K562 (cell line): Measurements from ENCODE around the gene FBRS. TPM values are rescaled to one million over a fixed set of nuclear protein-coding genes. Genes with fewer than 3 reads are reported as not detected.

Source experiments
- ATF2 ChIP-seq: sonication (generic); formaldehyde crosslinking; IDR thresholded peaks from 2 replicates; pipeline ENCODE4 v1.8.1; 2022; ENCODE audit warnings: missing genetic modification reagents
- BCOR ChIP-seq: fragments of 450-650 bp; IDR thresholded peaks from 2 replicates; pipeline ENCODE4 v1.6.1; 2016
- CCNT2 ChIP-seq: IDR thresholded peaks from 2 replicates; pipeline ENCODE4 v1.6.1; 2011; ENCODE audit warnings: borderline replicate concordance, low read depth, mild to moderate bottlenecking, moderate library complexity, mixed read lengths, low read length; ENCODE audit not compliant: insufficient read length; ENCODE audit errors: extremely low read depth
- CHD1 ChIP-seq: fragments of 200-600 bp; sonication (generic); IDR thresholded peaks from one replicate; pipeline ENCODE4 v1.6.1; 2012; ENCODE audit warnings: mild to moderate bottlenecking, moderate library complexity, low read length, inconsistent platforms
- DDX20 ChIP-seq: fragments of 450-650 bp; IDR thresholded peaks from 2 replicates; pipeline ENCODE4 v1.6.1; 2016; ENCODE audit warnings: missing genetic modification characterization, low read depth, mild to moderate bottlenecking, missing compliant biosample characterization, moderate library complexity
- ELF4 ChIP-seq: fragments of 450-650 bp; formaldehyde crosslinking; IDR thresholded peaks from 2 replicates; pipeline ENCODE4 v1.4.0; 2022; ENCODE audit warnings: missing genetic modification characterization
- HNRNPL ChIP-seq: fragments of 200-400 bp; formaldehyde crosslinking; IDR thresholded peaks from 2 replicates; pipeline ENCODE4 v1.6.1; 2017; ENCODE audit warnings: low read depth, mild to moderate bottlenecking, low read length
- HNRNPUL1 ChIP-seq: fragments of 200-400 bp; formaldehyde crosslinking; IDR thresholded peaks from 2 replicates; pipeline ENCODE4 v1.6.1; 2017; ENCODE audit warnings: low read length
- ID3 ChIP-seq, 2 experiments: fragments of 250-450 bp in 1 of 2; fragments of 450-650 bp in 1 of 2; sonication (Bioruptor Pico) in 1 of 2; IDR thresholded peaks; 2 replicates each; pipeline versions ENCODE4 v1.6.1 to v1.8.0; 2016 to 2021; ENCODE audit warnings: mild to moderate bottlenecking in 2 of 2, moderate library complexity in 2 of 2, missing compliant biosample characterization in 1 of 2, missing genetic modification characterization in 1 of 2
- KLF10 ChIP-seq: fragments of 250-450 bp; sonication (Bioruptor Pico); IDR thresholded peaks from 2 replicates; pipeline ENCODE4 v1.6.1; 2021; ENCODE audit warnings: matching md5 sums
- MED1 ChIP-seq: sonication (generic); formaldehyde crosslinking; IDR thresholded peaks from 2 replicates; pipeline ENCODE4 v1.8.1; 2023; ENCODE audit warnings: missing genetic modification reagents, borderline replicate concordance
- NR0B1 ChIP-seq: fragments of 450-650 bp; IDR thresholded peaks from one replicate; pipeline ENCODE4 v1.6.1; 2018; ENCODE audit warnings: mild to moderate bottlenecking, moderate library complexity; ENCODE audit not compliant: partially characterized antibody
- NR2C2 ChIP-seq, 2 experiments: fragments of 200-800 bp in 1 of 2; sonication (Bioruptor generic) in 1 of 2; sonication (generic) in 1 of 2; formaldehyde crosslinking in 1 of 2; IDR thresholded peaks; 2 replicates each; pipeline versions ENCODE4 v1.6.1 to v1.8.0; 2016 to 2022; ENCODE audit warnings: mild to moderate bottlenecking in 1 of 2, missing compliant biosample characterization in 1 of 2, missing genetic modification characterization in 1 of 2, missing genetic modification reagents in 1 of 2
- PHTF2 ChIP-seq: fragments of 250-450 bp; sonication (Bioruptor Pico); IDR thresholded peaks from 2 replicates; pipeline ENCODE4 v1.5.0; 2021; ENCODE audit warnings: mild to moderate bottlenecking
- RAD21 ChIP-seq, 2 experiments: fragments of 250-450 bp in 1 of 2; fragments of 450-650 bp in 1 of 2; sonication (Bioruptor Pico) in 1 of 2; formaldehyde crosslinking in 1 of 2; IDR thresholded peaks in 1 of 2; conservative IDR thresholded peaks in 1 of 2; 2 replicates each; pipeline versions ENCODE4 v1.4.0 to v1.8.0; 2020 to 2022; ENCODE audit warnings: mild to moderate bottlenecking in 2 of 2, moderate library complexity in 1 of 2
- RFX7 ChIP-seq: fragments of 250-450 bp; sonication (Bioruptor Pico); IDR thresholded peaks from 2 replicates; pipeline ENCODE4 v1.5.1; 2021; ENCODE audit warnings: mild to moderate bottlenecking
- SMARCB1 ChIP-seq: IDR thresholded peaks from 2 replicates; pipeline ENCODE4 v1.6.1; 2011; ENCODE audit warnings: improper control_type of control experiment, low read depth; ENCODE audit not compliant: insufficient read length
- SP1 ChIP-seq: sonication (generic); formaldehyde crosslinking; IDR thresholded peaks from 2 replicates; pipeline ENCODE4 v1.8.1; 2022; ENCODE audit warnings: mild to moderate bottlenecking, missing genetic modification reagents
- THRA ChIP-seq: fragments of 450-650 bp; IDR thresholded peaks from 2 replicates; pipeline ENCODE4 v1.6.1; 2017; ENCODE audit warnings: mild to moderate bottlenecking, moderate library complexity
- ZNF124 ChIP-seq: sonication (generic); formaldehyde crosslinking; IDR thresholded peaks from 2 replicates; pipeline ENCODE4 v1.8.1; 2022; ENCODE audit warnings: missing genetic modification reagents
- ZNF134 ChIP-seq: fragments of 250-450 bp; sonication (Bioruptor Pico); conservative IDR thresholded peaks from 2 replicates; pipeline ENCODE4 v1.4.0; 2020
- ZNF140 ChIP-seq: fragments of 250-450 bp; sonication (Bioruptor Pico); IDR thresholded peaks from 2 replicates; pipeline ENCODE4 v1.8.0; 2021; ENCODE audit warnings: moderate library complexity, mild to moderate bottlenecking, inconsistent platforms
- ZNF586 ChIP-seq: fragments of 450-650 bp; formaldehyde crosslinking; conservative IDR thresholded peaks from 2 replicates; pipeline ENCODE4 v1.4.0; 2020; ENCODE audit warnings: mild to moderate bottlenecking, moderate library complexity
- ZNF76 ChIP-seq: fragments of 250-450 bp; sonication (Bioruptor Pico); IDR thresholded peaks from 2 replicates; pipeline ENCODE4 v1.4.0; 2020; ENCODE audit warnings: mild to moderate bottlenecking, moderate library complexity, borderline replicate concordance
- polyA plus RNA-seq, 8 experiments: library from polyadenylated mRNA; depleted of rRNA in 4 of 8; stranded (reverse) in 5 of 8; unstranded in 3 of 8; fragments of >200 nt; fragmentation: Nextera tagmentation in 2 of 8; fragmentation: Illumina TruSeq in 1 of 8; extraction: Ambion mirVana in 2 of 8; extraction: Trizol in 1 of 8; gene quantifications; 2 replicates each; pipeline versions ENCODE4 v1.2.1 to v1.2.3, GENCODE V29; 2011 to 2014; ENCODE audit warnings: inconsistent platforms in 1 of 8, missing spikeins in 1 of 8
- total RNA-seq, 7 experiments: library from RNA; depleted of rRNA in 6 of 7; stranded (reverse); fragments of >200 nt in 6 of 7; fragmentation: Illumina TruSeq in 2 of 7; extraction: Trizol in 2 of 7; gene quantifications; 2 replicates each; pipeline versions ENCODE4 v1.2.1 to v1.2.3, GENCODE V29; 2011 to 2021; ENCODE audit warnings: low replicate concordance in 1 of 7

The FBRS gene
- total and polyA plus RNA-seq, 9 of the 15 experiments (the other 6 are each of a cell fraction or from before 2014, with no cell fraction given), result 0.32 to 59.5 (median 13.1) TPM

GRCh38 chr16:30658731-30659506, 688 bp downstream of the FBRS start (continued):
- TF ChIP-seq ID3 (CRISPR knock-in tag; IDR thresholded peaks at IDR 0.05) (no peak), ID3 (tag; IDR thresholded peaks at IDR 0.05) (no peak), CCNT2 (peak; percentile 71), ZNF134 (CRISPR knock-in tag) (no peak), KLF10 (CRISPR knock-in tag) (no peak), HNRNPUL1 (no peak), SP1 (CRISPR knock-in tag) (no peak), ZNF76 (no peak), ATF2 (CRISPR knock-in tag) (no peak), RAD21 (CRISPR knock-in tag; conservative IDR thresholded peaks at IDR 0.05 in 1 of 2, IDR thresholded peaks at IDR 0.05 in 1 of 2) (peak in 1 of 2 experiments; percentile 45; a peak in 1 of 4 replicates), THRA (no peak), NR2C2 (CRISPR knock-in tag; IDR thresholded peaks at IDR 0.05) (no peak), NR2C2 (tag; IDR thresholded peaks at IDR 0.05) (0 out of 2 replicates have a peak, but pooled peaks have one; percentile 16), BCOR (no peak), ZNF140 (CRISPR knock-in tag) (no peak), RFX7 (no peak), CHD1 (no peak), ELF4 (CRISPR knock-in tag) (no peak), PHTF2 (CRISPR knock-in tag) (no peak), HNRNPL (no peak), SMARCB1 (no peak), NR0B1 (no peak), ZNF124 (no peak), MED1 (CRISPR knock-in tag) (no peak), ZNF586 (CRISPR knock-in tag) (no peak), DDX20 (no peak)
